Measurements from ENCODE around the gene AOPEP. TPM values are rescaled to one million over a fixed set of nuclear protein-coding genes. Genes with fewer than 3 reads are reported as not detected.

The AOPEP gene
- total and polyA plus RNA-seq, 2 of the 13 experiments (the other 11 are each of a cell fraction or from before 2014, with no cell fraction given) = 22.2 to 41.6 TPM

DNA sequence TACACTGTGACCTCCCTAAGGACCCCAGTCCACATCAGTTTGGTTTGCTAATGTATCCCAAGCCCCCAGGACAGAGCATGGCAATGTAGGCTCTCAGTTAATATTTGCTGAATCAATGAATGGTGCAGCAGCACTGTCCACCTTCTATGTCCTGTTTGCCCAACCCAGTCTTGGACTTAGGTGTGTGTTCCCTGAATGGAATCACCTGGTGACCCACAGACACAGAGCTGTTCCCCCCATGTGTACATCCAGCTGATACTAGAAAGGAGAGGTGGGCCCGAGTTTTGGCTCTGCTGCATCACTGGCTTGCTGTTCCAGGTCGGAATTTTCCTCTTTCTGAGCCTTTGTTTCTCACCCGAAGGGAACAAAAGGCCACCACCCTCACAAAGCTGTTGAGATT, 180.2 kb downstream of the AOPEP start (continued):
- TF ChIP-seq ZNF543 (CRISPR knock-in tag; IDR thresholded peaks at IDR 0.05) = no peak
- TF ChIP-seq HNRNPK (IDR thresholded peaks at IDR 0.05; ENCODE audit: low read depth, low read length, poor library complexity, severe bottlenecking) = no peak
- peak; percentile 45; the same call in 1 of the 2 replicates for TF ChIP-seq ETV5 (CRISPR knock-in tag; IDR thresholded peaks at IDR 0.05; ENCODE audit: borderline replicate concordance)
- TF ChIP-seq ZNF232 (CRISPR knock-in tag; IDR thresholded peaks at IDR 0.05; ENCODE audit: borderline replicate concordance) = no peak
- TF ChIP-seq ELF1 (CRISPR knock-in tag; IDR thresholded peaks at IDR 0.05) = no peak
- TF ChIP-seq CCDC6 (CRISPR knock-in tag; IDR thresholded peaks at IDR 0.05) = no peak
- TF ChIP-seq, protein P1, sequence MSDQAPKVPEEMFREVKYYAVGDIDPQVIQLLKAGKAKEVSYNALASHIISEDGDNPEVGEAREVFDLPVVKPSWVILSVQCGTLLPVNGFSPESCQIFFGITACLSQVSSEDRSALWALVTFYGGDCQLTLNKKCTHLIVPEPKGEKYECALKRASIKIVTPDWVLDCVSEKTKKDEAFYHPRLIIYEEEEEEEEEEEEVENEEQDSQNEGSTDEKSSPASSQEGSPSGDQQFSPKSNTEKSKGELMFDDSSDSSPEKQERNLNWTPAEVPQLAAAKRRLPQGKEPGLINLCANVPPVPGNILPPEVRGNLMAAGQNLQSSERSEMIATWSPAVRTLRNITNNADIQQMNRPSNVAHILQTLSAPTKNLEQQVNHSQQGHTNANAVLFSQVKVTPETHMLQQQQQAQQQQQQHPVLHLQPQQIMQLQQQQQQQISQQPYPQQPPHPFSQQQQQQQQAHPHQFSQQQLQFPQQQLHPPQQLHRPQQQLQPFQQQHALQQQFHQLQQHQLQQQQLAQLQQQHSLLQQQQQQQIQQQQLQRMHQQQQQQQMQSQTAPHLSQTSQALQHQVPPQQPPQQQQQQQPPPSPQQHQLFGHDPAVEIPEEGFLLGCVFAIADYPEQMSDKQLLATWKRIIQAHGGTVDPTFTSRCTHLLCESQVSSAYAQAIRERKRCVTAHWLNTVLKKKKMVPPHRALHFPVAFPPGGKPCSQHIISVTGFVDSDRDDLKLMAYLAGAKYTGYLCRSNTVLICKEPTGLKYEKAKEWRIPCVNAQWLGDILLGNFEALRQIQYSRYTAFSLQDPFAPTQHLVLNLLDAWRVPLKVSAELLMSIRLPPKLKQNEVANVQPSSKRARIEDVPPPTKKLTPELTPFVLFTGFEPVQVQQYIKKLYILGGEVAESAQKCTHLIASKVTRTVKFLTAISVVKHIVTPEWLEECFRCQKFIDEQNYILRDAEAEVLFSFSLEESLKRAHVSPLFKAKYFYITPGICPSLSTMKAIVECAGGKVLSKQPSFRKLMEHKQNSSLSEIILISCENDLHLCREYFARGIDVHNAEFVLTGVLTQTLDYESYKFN (CRISPR knock-in tag; conservative IDR thresholded peaks at IDR 0.05) = peak; percentile 52; the same call in 1 of the 2 replicates
- TF ChIP-seq, protein P2, sequence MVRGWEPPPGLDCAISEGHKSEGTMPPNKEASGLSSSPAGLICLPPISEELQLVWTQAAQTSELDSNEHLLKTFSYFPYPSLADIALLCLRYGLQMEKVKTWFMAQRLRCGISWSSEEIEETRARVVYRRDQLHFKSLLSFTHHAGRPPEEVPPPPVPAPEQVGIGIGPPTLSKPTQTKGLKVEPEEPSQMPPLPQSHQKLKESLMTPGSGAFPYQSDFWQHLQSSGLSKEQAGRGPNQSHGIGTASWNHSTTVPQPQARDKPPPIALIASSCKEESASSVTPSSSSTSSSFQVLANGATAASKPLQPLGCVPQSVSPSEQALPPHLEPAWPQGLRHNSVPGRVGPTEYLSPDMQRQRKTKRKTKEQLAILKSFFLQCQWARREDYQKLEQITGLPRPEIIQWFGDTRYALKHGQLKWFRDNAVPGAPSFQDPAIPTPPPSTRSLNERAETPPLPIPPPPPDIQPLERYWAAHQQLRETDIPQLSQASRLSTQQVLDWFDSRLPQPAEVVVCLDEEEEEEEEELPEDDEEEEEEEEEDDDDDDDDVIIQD (CRISPR knock-in tag; IDR thresholded peaks at IDR 0.05; ENCODE audit: low read depth) = no peak
- no peak for TF ChIP-seq SOX6 (IDR thresholded peaks at IDR 0.05)
- peak; percentile 13; the same call in 1 of the 2 replicates for TF ChIP-seq SOX6 (CRISPR knock-in tag; IDR thresholded peaks at IDR 0.05)
- no peak for TF ChIP-seq KAT2B (IDR thresholded peaks at IDR 0.05; ENCODE audit: borderline replicate concordance, low read depth, low read length)
- TF ChIP-seq ZNF124 (CRISPR knock-in tag; IDR thresholded peaks at IDR 0.05) = no peak
- TF ChIP-seq ZNF468 (CRISPR knock-in tag; IDR thresholded peaks at IDR 0.05) = no peak
- no peak for TF ChIP-seq NCOA2 (CRISPR knock-in tag; IDR thresholded peaks at IDR 0.05)
- no peak; the same call in 1 of the 2 replicates for TF ChIP-seq ISL2 (CRISPR knock-in tag; IDR thresholded peaks at IDR 0.05)
- no peak for TF ChIP-seq NR2F2 (IDR thresholded peaks at IDR 0.05; ENCODE audit: borderline replicate concordance, low read depth)
- TF ChIP-seq HHEX (CRISPR knock-in tag; IDR thresholded peaks at IDR 0.05) = no peak
- peak; percentile 49; the same call in 1 of the 2 replicates for TF ChIP-seq ZNF644 (CRISPR knock-in tag; IDR thresholded peaks at IDR 0.05; ENCODE audit: low read depth)
- TF ChIP-seq ATAD3A (CRISPR knock-in tag; IDR thresholded peaks at IDR 0.05) = no peak
- 0 out of 2 replicates have a peak, but pooled peaks have one; percentile 4 for TF ChIP-seq CEBPG (CRISPR knock-in tag; IDR thresholded peaks at IDR 0.05)
- TF ChIP-seq PRPF4 (IDR thresholded peaks at IDR 0.05; ENCODE audit: low read depth, low read length, poor library complexity, severe bottlenecking) = no peak
- TF ChIP-seq NR2F6 (IDR thresholded peaks at IDR 0.05) = no peak
- 0 out of 2 replicates have a peak, but pooled peaks have one; percentile 23 for TF ChIP-seq NR2F6 (CRISPR knock-in tag; IDR thresholded peaks at IDR 0.05)
- TF ChIP-seq POGZ (CRISPR knock-in tag; IDR thresholded peaks at IDR 0.05) = no peak
- no peak for TF ChIP-seq STAG1 (CRISPR knock-in tag; IDR thresholded peaks at IDR 0.05)
- no peak for TF ChIP-seq MYNN (CRISPR knock-in tag; IDR thresholded peaks at IDR 0.05; ENCODE audit: low read depth)
- TF ChIP-seq RXRA (CRISPR knock-in tag; IDR thresholded peaks at IDR 0.05) = no peak
- no peak for TF ChIP-seq MTF1 (CRISPR knock-in tag; IDR thresholded peaks at IDR 0.05)
- peak; percentile 11; the same call in 1 of the 2 replicates for TF ChIP-seq HOXA3 (CRISPR knock-in tag; IDR thresholded peaks at IDR 0.05)
- TF ChIP-seq ZNF251 (CRISPR knock-in tag; IDR thresholded peaks at IDR 0.05) = no peak
- peak; percentile 58; the same call in 1 of the 2 replicates for TF ChIP-seq SALL1 (CRISPR knock-in tag; IDR thresholded peaks at IDR 0.05)
- TF ChIP-seq NFYB (CRISPR knock-in tag; IDR thresholded peaks at IDR 0.05) = no peak
- no peak for TF ChIP-seq MTF2 (CRISPR knock-in tag; IDR thresholded peaks at IDR 0.05; ENCODE audit: borderline replicate concordance)
